Left renal cortex interstitium (tissue), 4 donors: ENCODE results near the gene AGT. TPM values are rescaled to one million over a fixed set of nuclear protein-coding genes. Genes with fewer than 3 reads are reported as not detected.
"Not testable (repeated sequence)": the region's sequence is repeated elsewhere in the genome, so short reads cannot be mapped to it uniquely, and the experiment has no call there.

Experiments
- DNase-seq, 4 donors: peaks; one replicate each; pipeline ENCODE4 v3.0.0-alpha.2; 2013; ENCODE audit warnings: low read depth in 4 of 4, low spot score in 2 of 4, missing footprints in 1 of 4
- polyA plus RNA-seq, 4 donors: library from polyadenylated mRNA; unstranded; fragments of 120-200 nt; gene quantifications; one replicate each; pipeline ENCODE4 v1.2.1, GENCODE V29; 2013; ENCODE audit not compliant: insufficient read length in 4 of 4

AGT gene
- polyA plus RNA-seq, 4 donors: 16.2 to 46.6 (median 34.7) TPM

- DNase-seq: no peak
Measured at GRCh38 chr1:230745071-230745470, 31.1 kb upstream of the AGT start.

GRCh38 chr1:230744382-230744781 lies 30.5 kb upstream of the AGT start:
- no peak for DNase-seq

- DNase-seq: no peak
Measured at GRCh38 chr1:230743899-230744298, 30.0 kb upstream of the AGT start.

GRCh38 chr1:230739564-230740290 lies 25.8 kb upstream of the AGT start:
- no peak for DNase-seq

GRCh38 chr1:230737622-230738262 lies 23.8 kb upstream of the AGT start:
- no peak for DNase-seq

GRCh38 chr1:230735447-230735846 lies 21.5 kb upstream of the AGT start:
- no peak for DNase-seq

- DNase-seq: no peak
Measured at GRCh38 chr1:230730977-230731376, 17.1 kb upstream of the AGT start.

- DNase-seq: no peak
Measured at GRCh38 chr1:230728710-230729392, 14.9 kb upstream of the AGT start.

GRCh38 chr1:230725256-230726012 lies 11.5 kb upstream of the AGT start:
- DNase-seq: no peak

GRCh38 chr1:230721849-230722522 lies 8.1 kb upstream of the AGT start:
- not testable (repeated sequence) for DNase-seq

- DNase-seq: no peak
Measured at GRCh38 chr1:230717251-230717650, 3.3 kb upstream of the AGT start.

- DNase-seq: not testable (repeated sequence)
Measured at GRCh38 chr1:230716453-230716852, 2.5 kb upstream of the AGT start.

- no peak for DNase-seq
Measured at GRCh38 chr1:230715510-230715909, 1.6 kb upstream of the AGT start.

GRCh38 chr1:230713547-230713914 lies 391 bp downstream of the AGT start:
- no peak for DNase-seq

GRCh38 chr1:230713138-230713537 lies 784 bp downstream of the AGT start:
- no peak for DNase-seq

- DNase-seq: no peak
Measured at GRCh38 chr1:230712470-230712942, 1.4 kb downstream of the AGT start.

- no peak for DNase-seq
Measured at GRCh38 chr1:230711245-230711644, 2.7 kb downstream of the AGT start.

GRCh38 chr1:230710543-230710904 lies 3.4 kb downstream of the AGT start:
- no peak for DNase-seq

- no peak for DNase-seq
Measured at GRCh38 chr1:230709619-230710542, 4.0 kb downstream of the AGT start.
